MM.1S (cell line): Measurements from ENCODE around the gene MDK.

ENCODE experiments used
- EZH2 ChIP-seq: fragments of 300-600 bp; sonication (generic); optimal IDR thresholded peaks from 2 replicates; pipeline ENCODE3; 2017; ENCODE audit warnings: low read depth, mild to moderate bottlenecking, antibody characterized with exemption, low read length, mixed read lengths
- TF ChIP-seq, protein P1 (sequence below): fragments of 300-600 bp; sonication (generic); IDR thresholded peaks from 2 replicates; pipeline ENCODE4 v1.5.1; 2016; ENCODE audit warnings: antibody characterized with exemption, low read length, mixed read lengths

DNA sequence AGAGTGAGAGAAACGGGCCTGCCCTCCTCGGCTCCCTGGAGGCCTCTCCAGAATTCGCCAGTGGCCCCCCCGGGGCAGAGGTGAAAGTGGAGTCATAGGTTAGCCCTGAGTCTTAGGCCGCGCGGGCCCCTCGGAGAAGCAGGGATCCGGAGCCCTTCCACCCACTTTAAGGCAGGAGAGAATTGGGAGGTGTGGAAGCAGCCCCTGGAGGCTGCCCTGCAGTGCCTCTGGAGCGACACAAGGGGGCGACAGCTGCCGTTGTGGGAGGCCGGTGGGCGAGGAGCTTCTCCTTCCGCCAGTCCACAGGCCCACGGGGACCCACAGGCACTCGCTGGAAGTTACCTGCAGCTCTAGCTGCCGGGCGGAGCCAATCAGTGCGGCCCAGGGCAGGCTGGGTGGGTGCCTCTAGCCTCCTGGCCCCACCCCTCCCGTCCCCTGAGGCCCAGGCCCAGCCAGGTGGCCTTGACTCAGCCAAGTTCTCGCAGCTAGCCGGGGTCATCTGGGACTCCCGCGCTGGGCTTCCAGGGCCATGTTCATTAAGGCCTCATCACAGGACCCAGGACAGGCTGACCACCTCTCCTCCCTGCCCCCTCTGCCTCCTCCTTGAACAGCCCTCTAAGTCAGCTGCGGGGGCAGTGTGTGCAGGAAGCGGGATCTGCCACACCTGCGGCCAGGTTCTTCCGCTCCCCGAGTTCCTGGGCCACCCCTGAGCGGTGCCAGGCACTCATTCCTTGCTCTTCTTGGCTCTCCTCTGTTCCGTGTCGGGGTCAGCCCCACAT lies 29.2 kb upstream of the MDK start:
- TF ChIP-seq, protein P1, sequence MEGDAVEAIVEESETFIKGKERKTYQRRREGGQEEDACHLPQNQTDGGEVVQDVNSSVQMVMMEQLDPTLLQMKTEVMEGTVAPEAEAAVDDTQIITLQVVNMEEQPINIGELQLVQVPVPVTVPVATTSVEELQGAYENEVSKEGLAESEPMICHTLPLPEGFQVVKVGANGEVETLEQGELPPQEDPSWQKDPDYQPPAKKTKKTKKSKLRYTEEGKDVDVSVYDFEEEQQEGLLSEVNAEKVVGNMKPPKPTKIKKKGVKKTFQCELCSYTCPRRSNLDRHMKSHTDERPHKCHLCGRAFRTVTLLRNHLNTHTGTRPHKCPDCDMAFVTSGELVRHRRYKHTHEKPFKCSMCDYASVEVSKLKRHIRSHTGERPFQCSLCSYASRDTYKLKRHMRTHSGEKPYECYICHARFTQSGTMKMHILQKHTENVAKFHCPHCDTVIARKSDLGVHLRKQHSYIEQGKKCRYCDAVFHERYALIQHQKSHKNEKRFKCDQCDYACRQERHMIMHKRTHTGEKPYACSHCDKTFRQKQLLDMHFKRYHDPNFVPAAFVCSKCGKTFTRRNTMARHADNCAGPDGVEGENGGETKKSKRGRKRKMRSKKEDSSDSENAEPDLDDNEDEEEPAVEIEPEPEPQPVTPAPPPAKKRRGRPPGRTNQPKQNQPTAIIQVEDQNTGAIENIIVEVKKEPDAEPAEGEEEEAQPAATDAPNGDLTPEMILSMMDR, result peak; percentile 59
- TF ChIP-seq EZH2, result no peak
